OCI-LY1 (cell line): ENCODE measurements around the gene OR5AR1.

ENCODE experiments used
- CTCF ChIP-seq: fragments of 200-600 bp; sonication (generic), shearing (Covaris generic); IDR thresholded peaks from 2 replicates; pipeline ENCODE4 v1.5.1; 2017; ENCODE audit warnings: mild to moderate bottlenecking, antibody characterized with exemption, low read length, moderate library complexity, mixed read lengths
- EZH2 ChIP-seq: fragments of 200-600 bp; sonication (generic), shearing (Covaris generic); IDR thresholded peaks from 2 replicates; pipeline ENCODE4 v1.8.0; 2017; ENCODE audit warnings: borderline replicate concordance, mixed run types, mild to moderate bottlenecking, antibody characterized with exemption, low read length, moderate library complexity, mixed read lengths

- TF ChIP-seq EZH2, result no peak
- TF ChIP-seq CTCF, result no peak
These were observed 3.7 kb upstream of the OR5AR1 start for GRCh38 chr11:56659755-56660154.
